ENCODE results near the gene METTL13.

- TF ChIP-seq TAF1 (IDR thresholded peaks at IDR 0.05; ENCODE audit: borderline replicate concordance, insufficient read depth, low read length) (no peak), POLR2AphosphoS5 (IDR thresholded peaks at IDR 0.05; ENCODE audit: low read depth, low read length) (no peak)
These were observed 34.9 kb downstream of the METTL13 start for GRCh38 chr1:171816300-171816901.
